COLO668 (cell line): ENCODE results near the gene KRT7.

ENCODE experiments used
- DNase-seq: peaks from one replicate; lab custom pipeline; 2025; ENCODE audit not compliant: unreplicated experiment; lab: John Stamatoyannopoulos, UW

KRT7 gene

DNA sequence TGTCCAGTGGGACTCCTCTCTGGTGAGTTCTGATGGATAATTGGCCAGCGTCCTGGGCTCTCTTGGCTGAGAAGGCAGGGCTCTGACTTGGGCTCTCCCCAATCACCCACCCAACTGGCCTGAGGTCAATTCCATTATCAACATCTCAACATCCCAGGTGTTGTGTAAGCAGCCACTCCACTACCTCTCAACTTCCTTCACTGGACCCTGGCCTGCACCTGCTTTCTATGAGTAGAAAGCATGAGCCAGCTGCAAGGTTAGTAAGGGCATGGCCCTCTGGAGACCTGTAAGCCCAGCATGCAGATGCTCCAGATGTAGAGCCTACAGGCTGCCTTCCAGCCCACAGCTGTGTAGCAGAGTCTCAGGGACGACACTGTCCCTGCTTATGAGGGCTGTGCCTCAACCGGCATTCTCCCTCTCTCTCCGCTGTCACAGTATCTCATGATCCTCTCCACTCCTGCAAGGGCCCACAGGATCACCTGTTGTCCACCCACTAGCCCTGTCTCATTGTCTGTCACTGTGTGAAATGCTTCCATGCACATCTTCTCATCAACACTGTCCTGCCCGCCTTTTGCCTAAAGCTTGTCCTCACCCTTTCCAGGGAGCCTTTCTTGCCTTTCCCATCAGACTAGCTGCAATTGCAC is 63.7 kb downstream of the KRT7 start:
- DNase-seq, result no peak
